ENCODE results near the gene CCNQ.
"Not testable (repeated sequence)": the region's sequence is repeated elsewhere in the genome, so short reads cannot be mapped to it uniquely, and the experiment has no call there.

Gene CCNQ

GRCh38 chrX:153608806-153609205 is 9.9 kb upstream of the CCNQ start:
- Histone ChIP-seq H3K27ac (ENCODE audit: extremely low read depth, low read depth, low read length) (no peak overlapping the region), H3K9me3 (ENCODE audit: control insufficient read depth, insufficient read depth, low read depth, low read length) (no peaks in the 10 kb centered on the region), H3K4me3 (ENCODE audit: low read depth, low read length) (no peak overlapping the region), H3K36me3 (ENCODE audit: control insufficient read depth in 2 of 2, insufficient read depth in 1 of 2, low read length in 2 of 2) (no peaks in the 10 kb centered on the region), H3K4me1 (ENCODE audit: control insufficient read depth, insufficient read depth, low read length) (no peaks in the 10 kb centered on the region)
- TF ChIP-seq ZNF366 (tag by site-specific recombination; conservative IDR thresholded peaks at IDR 0.05) (no peak), ZNF211 (tag by site-specific recombination; IDR thresholded peaks at IDR 0.05; ENCODE audit: low read depth) (no peak), PRDM10 (tag by site-specific recombination; IDR thresholded peaks at IDR 0.05) (no peak), ZNF26 (tag by site-specific recombination; IDR thresholded peaks at IDR 0.05) (no peak), ZNF114 (tag by site-specific recombination; IDR thresholded peaks at IDR 0.05) (no peak), ZNF792 (tag by site-specific recombination; IDR thresholded peaks at IDR 0.05) (no peak), REPIN1 (tag by site-specific recombination; IDR thresholded peaks at IDR 0.05; ENCODE audit: low read depth) (no peak), ZNF621 (tag by site-specific recombination; IDR thresholded peaks at IDR 0.05) (no peak), ZSCAN5A (tag by site-specific recombination; IDR thresholded peaks at IDR 0.05) (no peak), ZNF354C (tag by site-specific recombination; IDR thresholded peaks at IDR 0.05; ENCODE audit: borderline replicate concordance, low read depth) (no peak), GLI4 (tag by site-specific recombination; IDR thresholded peaks at IDR 0.05) (no peak), SALL2 (tag by site-specific recombination; IDR thresholded peaks at IDR 0.05; ENCODE audit: borderline replicate concordance) (no peak), ZNF768 (tag by site-specific recombination; IDR thresholded peaks at IDR 0.05) (no peak)
- POLR2A ChIA-PET: no interaction called here
- CTCF ChIA-PET: interaction anchor here (0.5 to 4.0 kb wide), 22 partner anchors 8 to 1478 kb away, joined by 3 to 52 read pairs (median 5); no protein-coding TSS in a partner anchor

GRCh38 chrX:153608376-153608775 is 9.4 kb upstream of the CCNQ start:
- Histone ChIP-seq H3K36me3 (ENCODE audit: control insufficient read depth in 2 of 2, insufficient read depth in 1 of 2, low read length in 2 of 2) (no peaks in the 10 kb centered on the region), H3K9me3 (ENCODE audit: control insufficient read depth, insufficient read depth, low read depth, low read length) (no peaks in the 10 kb centered on the region), H3K27ac (ENCODE audit: extremely low read depth, low read depth, low read length) (no peak overlapping the region), H3K4me3 (ENCODE audit: low read depth, low read length) (no peak overlapping the region), H3K4me1 (ENCODE audit: control insufficient read depth, insufficient read depth, low read length) (no peaks in the 10 kb centered on the region)
- TF ChIP-seq SCRT2 (tag by site-specific recombination; IDR thresholded peaks at IDR 0.05): no peak
- no peak for TF ChIP-seq FEZF1 (tag by site-specific recombination; IDR thresholded peaks at IDR 0.05)
- ChIA-PET CTCF (interaction anchor here (0.7 to 4.0 kb wide), 5 partner anchors 8 to 473 kb away, joined by 3 to 52 read pairs (median 5); no protein-coding TSS in a partner anchor), POLR2A (no interaction called here)

- POLR2A ChIA-PET: no interaction called here
- CTCF ChIA-PET: interaction anchor here (0.9 to 4.0 kb wide), 6 partner anchors 29 to 665 kb away, joined by 3 to 52 read pairs (median 3); no protein-coding TSS in a partner anchor
- no peaks in the 10 kb centered on the region for H3K4me1 ChIP-seq (ENCODE audit: control insufficient read depth, insufficient read depth, low read length)
- no peak overlapping the region for H3K4me3 ChIP-seq (ENCODE audit: low read depth, low read length)
- no peak for TF ChIP-seq ZBTB44 (tag by site-specific recombination; IDR thresholded peaks at IDR 0.05)
- TF ChIP-seq ZNF391 (tag by site-specific recombination; IDR thresholded peaks at IDR 0.05; ENCODE audit: borderline replicate concordance, low read depth): no peak
- H3K9me3 ChIP-seq (ENCODE audit: control insufficient read depth, insufficient read depth, low read depth, low read length): no peaks in the 10 kb centered on the region
- no peaks in the 10 kb centered on the region for H3K36me3 ChIP-seq (ENCODE audit: control insufficient read depth in 2 of 2, insufficient read depth in 1 of 2, low read length in 2 of 2)
- H3K27ac ChIP-seq (ENCODE audit: extremely low read depth, low read depth, low read length): no peak overlapping the region
These were observed 7.6 kb upstream of the CCNQ start for GRCh38 chrX:153606503-153606902.

- POLR2A ChIA-PET: interaction anchor here (0.7 kb wide), 1 partner anchor 37 kb away, joined by 6 read pairs; no protein-coding TSS in a partner anchor
These were observed 5.9 kb upstream of the CCNQ start for GRCh38 chrX:153604666-153605380.

More at GRCh38 chrX:153604666-153605380, 5.9 kb upstream of the CCNQ start:
- H3K36me3 ChIP-seq (ENCODE audit: control insufficient read depth in 2 of 2, insufficient read depth in 1 of 2, low read length in 2 of 2); H3K4me3 ChIP-seq (ENCODE audit: low read depth, low read length); H3K4me1 ChIP-seq (ENCODE audit: control insufficient read depth, insufficient read depth, low read length); H3K9me3 ChIP-seq (ENCODE audit: control insufficient read depth, insufficient read depth, low read depth, low read length); H3K27ac ChIP-seq (ENCODE audit: extremely low read depth, low read depth, low read length): not testable (repeated sequence)
- CTCF ChIA-PET: interaction anchor here (0.9 to 1.6 kb wide), 7 partner anchors 38 to 104 kb away, joined by 3 to 15 read pairs (median 6); no protein-coding TSS in a partner anchor
